GM12878 (cell line): Measurements from ENCODE around the gene SCYL3. TPM values are rescaled to one million over a fixed set of nuclear protein-coding genes. Genes with fewer than 3 reads are reported as not detected.

Source experiments
- ATAC-seq: fragments of 200-7000 bp; cut with Tn5 transposase; 3 replicates; pipeline ENCODE4 v1.9.1; 2020; ENCODE audit warnings: mild to moderate bottlenecking, moderate library complexity
- BruUV-seq: library from RNA; stranded (reverse); fragments of 400-500 nt; replicated peaks from 2 replicates; lab custom pipeline; 2021; lab: Mats Ljungman, UMichigan
- CTCF ChIA-PET: fragments of 300-600 bp; sonication (Branson Sonifier 250); formaldehyde crosslinking; extraction: SDS; loops from one replicate; lab custom pipeline; 2021; ENCODE audit warnings: inconsistent platforms; lab: Yijun Ruan, JAX
- POLR2A ChIA-PET: fragments of 350-600 bp; formaldehyde crosslinking; extraction: SDS; loops from one replicate; lab custom pipeline; 2021; ENCODE audit warnings: inconsistent platforms; lab: Charles Lee
- RAD21 ChIA-PET: fragments of 300-600 bp; sonication (Branson Sonifier 250); formaldehyde crosslinking; loops from one replicate; lab custom pipeline; 2023; ENCODE audit warnings: antibody characterized with exemption; ENCODE audit not compliant: unreplicated experiment; lab: Charles Lee
- SMC1A ChIA-PET: fragments of 300-600 bp; sonication (Branson Sonifier 250); formaldehyde crosslinking; loops from one replicate; lab custom pipeline; 2023; ENCODE audit not compliant: unreplicated experiment, uncharacterized antibody; lab: Charles Lee
- DNase-seq: peaks from one replicate; pipeline ENCODE4 v3.0.0-alpha.2; 2011; ENCODE audit warnings: low read depth, low spot score
- FAIRE-seq: peaks from 3 replicates; lab custom pipeline; 2011; peaks lifted over from hg19 to GRCh38; lab: Jason Lieb, UNC
- H2AFZ ChIP-seq: 2 replicates; pipeline ENCODE4 v1.6.0; 2011; ENCODE audit warnings: low read depth, low read length, control low read depth; ENCODE audit not compliant: control insufficient read depth
- H3K27ac ChIP-seq: 2 replicates; pipeline ENCODE4 v1.5.1; 2011; ENCODE audit warnings: control low read depth; ENCODE audit not compliant: control insufficient read depth, insufficient read depth
- H3K27me3 ChIP-seq, 2 experiments: replicated peaks in 1 of 2; 2 replicates each; pipeline versions ENCODE4 v1.6.0 to v1.6.1; 2011; ENCODE audit warnings: low read length in 1 of 2; ENCODE audit not compliant: control insufficient read depth in 2 of 2, insufficient read depth in 2 of 2
- H3K36me3 ChIP-seq, 2 experiments: 2 replicates each; pipeline ENCODE4 v1.5.1; 2011; ENCODE audit warnings: low read length in 1 of 2; ENCODE audit not compliant: control insufficient read depth in 2 of 2, insufficient read depth in 2 of 2
- H3K4me1 ChIP-seq: 2 replicates; pipeline ENCODE4 v1.6.1; 2011; ENCODE audit warnings: mild to moderate bottlenecking, low read length, moderate library complexity, mixed read lengths; ENCODE audit not compliant: control insufficient read depth, insufficient read depth
- H3K4me2 ChIP-seq: 2 replicates; pipeline ENCODE4 v1.6.0; 2011; ENCODE audit warnings: control low read depth; ENCODE audit not compliant: control insufficient read depth, insufficient read depth
- H3K4me3 ChIP-seq: fragments of 200-600 bp; sonication (generic); 2 replicates; pipeline ENCODE4 v1.5.1; 2016
- H3K79me2 ChIP-seq: 2 replicates; pipeline ENCODE4 v1.6.0; 2011; ENCODE audit warnings: low read length; ENCODE audit not compliant: control insufficient read depth, insufficient read depth
- H3K9ac ChIP-seq: 2 replicates; pipeline ENCODE4 v1.8.0; 2011; ENCODE audit warnings: low read length, control low read depth, mixed read lengths; ENCODE audit not compliant: control insufficient read depth, insufficient read depth
- H3K9me3 ChIP-seq: replicated peaks from 3 replicates; pipeline ENCODE4 v1.5.1; 2011; ENCODE audit warnings: mild to moderate bottlenecking, low read length; ENCODE audit not compliant: control insufficient read depth, insufficient read depth
- H4K20me1 ChIP-seq: 2 replicates; pipeline ENCODE4 v1.6.0; 2011; ENCODE audit not compliant: control insufficient read depth, insufficient read depth
- CBX3 ChIP-seq: fragments of 200-600 bp; sonication (generic); IDR thresholded peaks from 2 replicates; pipeline ENCODE4 v1.6.1; 2016; ENCODE audit warnings: low read depth, borderline replicate concordance
- POLR2A ChIP-seq: IDR thresholded peaks from 2 replicates; pipeline ENCODE4 v1.6.1; 2011; ENCODE audit warnings: low read depth, mild to moderate bottlenecking, low read length
- RELB ChIP-seq: fragments of 450-650 bp; IDR thresholded peaks from 2 replicates; pipeline ENCODE4 v1.6.1; 2017; ENCODE audit warnings: low read depth, mild to moderate bottlenecking, moderate library complexity
- ZNF592 ChIP-seq: fragments of 450-650 bp; IDR thresholded peaks from 2 replicates; pipeline ENCODE4 v1.6.1; 2017; ENCODE audit warnings: mild to moderate bottlenecking, moderate library complexity
- WGBS: methylation state at CpG from one replicate; pipeline ENCODE4 v1.1.6; 2016; ENCODE audit warnings: low lambda C conversion rate; ENCODE audit not compliant: insufficient replicate concordance, insufficient coverage; ENCODE audit errors: missing lambda C conversion rate; 5-methylcytosine and 5-hydroxymethylcytosine counted together
- in situ Hi-C: fragments of 300-500 bp; cut with MboI; formaldehyde crosslinking; loops from 9 replicates; pipeline ENCODE4 v1.14.3; 2018; ENCODE audit warnings: mixed read lengths
- intact Hi-C: fragments of 100-400 bp; cut with micrococcal nuclease; formaldehyde crosslinking; loops from one replicate; pipeline ENCODE4 v1.14.2; 2022; ENCODE audit not compliant: unreplicated experiment
- polyA plus RNA-seq, 11 experiments: library from polyadenylated mRNA; depleted of rRNA in 4 of 11; unstranded in 6 of 11; stranded (reverse) in 5 of 11; fragments of >200 nt; fragmentation: Nextera tagmentation in 4 of 11; fragmentation: Illumina TruSeq in 1 of 11; extraction: Ambion mirVana in 4 of 11; extraction: Trizol in 1 of 11; gene quantifications; 1 replicate in 1 of 11; 2 replicates in 10 of 11; pipeline versions ENCODE4 v1.2.1 to v1.2.3, GENCODE V29; 2011 to 2016; ENCODE audit warnings: inconsistent platforms in 2 of 11, missing spikeins in 2 of 11, low read depth in 1 of 11
- total RNA-seq, 4 experiments: library from RNA; depleted of rRNA in 3 of 4; stranded (reverse); fragments of >200 nt in 3 of 4; fragmentation: Illumina TruSeq in 1 of 4; extraction: Trizol in 1 of 4; gene quantifications; 2 replicates each; pipeline versions ENCODE4 v1.2.1 to v1.2.3, GENCODE V29; 2013 to 2021

Gene SCYL3
- total and polyA plus RNA-seq, 10 of the 15 experiments (the other 5 are each of a cell fraction or from before 2014, with no cell fraction given), result 4.3 to 14.3 (median 10.3) TPM

GRCh38 chr1:169918220-169918619 lies 24.5 kb upstream of the SCYL3 start (continued):
- TF ChIP-seq ZNF592 (0 out of 2 replicates have a peak, but pooled peaks have one; percentile 11), RELB (peak; percentile 21; the same call in 1 of the 2 replicates)

- SMC1A ChIA-PET, result interaction anchor here (0.9 to 10.5 kb wide), 13 partner anchors 9 to 743 kb away, joined by 3 to 165 read pairs (median 5); partner anchors contain the start of gene SCYL3
Measured at GRCh38 chr1:169915150-169915549, 21.5 kb upstream of the SCYL3 start.

More at GRCh38 chr1:169915150-169915549, 21.5 kb upstream of the SCYL3 start:
- in situ Hi-C loops (loop anchor here (5.0 kb wide), 1 partner anchor 617 kb away; the partner anchor contains the start of gene GORAB), intact Hi-C loops (loop anchor here (1.0 to 5.0 kb wide), 2 partner anchors 22 to 157 kb away; partner anchors contain the start of genes KIFAP3 and SCYL3)
- Histone ChIP-seq H3K27me3 (no peaks in the 10 kb centered on the region), H3K9me3 (no peaks in the 10 kb centered on the region; the same call in 2 of the 3 replicates), H3K79me2 (no peaks in the 10 kb centered on the region; the same call in none of the 2 replicates), H3K4me2 (peak overlapping the region; percentile 52), H4K20me1 (no peaks in the 10 kb centered on the region), H3K27ac (peak overlapping the region; percentile 78), H3K4me1 (peaks cover 50% of the 10 kb centered on the region), H3K36me3 (no peaks in the 10 kb centered on the region; a peak in 1 of 4 replicates), H2AFZ (peak overlapping the region; percentile 28; the same call in 1 of the 2 replicates), H3K4me3 (peak overlapping the region; percentile 61), H3K9ac (peak overlapping the region; percentile 71)
- no peak for FAIRE-seq
- RAD21 ChIA-PET, result interaction anchor here (0.6 to 6.9 kb wide), 15 partner anchors 9 to 776 kb away, joined by 3 to 104 read pairs (median 4); partner anchors contain the start of genes KIFAP3 and SCYL3
- POLR2A ChIA-PET, result interaction anchor here (1.1 to 7.3 kb wide), 4 partner anchors 8 to 29 kb away, joined by 3 to 104 read pairs (median 4); partner anchors contain the start of gene SCYL3
- DNase-seq, result no peak
- ATAC-seq, result peak; percentile 12
- no TSS peak for BruUV-seq
- CTCF ChIA-PET, result interaction anchor here (1.1 to 4.9 kb wide), 4 partner anchors 10 to 155 kb away, joined by 3 to 26 read pairs (median 14); partner anchors contain the start of gene SCYL3
- TF ChIP-seq CBX3 (no peak), POLR2A (0 out of 2 replicates have a peak, but pooled peaks have one; percentile 38)
- 76% methylated on average over 15 of the region's 15 CpGs for WGBS
